SU-DHL-6 (cell line): ENCODE results near the gene RCBTB2.

Source experiments
- H2AFZ ChIP-seq: fragments of 200-600 bp; sonication (generic); 2 replicates; pipeline ENCODE4 v1.6.1; 2014; ENCODE audit warnings: low read depth, mild to moderate bottlenecking, moderate library complexity, mixed read lengths, antibody characterized with exemption, low read length; ENCODE audit not compliant: severe bottlenecking
- H3F3A ChIP-seq: fragments of 200-600 bp; shearing (Covaris generic); 2 replicates; pipeline ENCODE4 v1.6.0; 2016; ENCODE audit warnings: antibody characterized with exemption, mild to moderate bottlenecking; ENCODE audit not compliant: insufficient read depth
- H3K27ac ChIP-seq: fragments of 200-600 bp; sonication (generic); 2 replicates; pipeline ENCODE4 v1.5.1; 2016; ENCODE audit warnings: low read depth, mild to moderate bottlenecking, low read length, moderate library complexity, mixed read lengths
- H3K27me3 ChIP-seq: fragments of 200-600 bp; sonication (generic), shearing (Covaris generic); 2 replicates; pipeline ENCODE4 v1.6.0; 2014; ENCODE audit warnings: mild to moderate bottlenecking, low read length
- H3K36me3 ChIP-seq: fragments of 200-600 bp; sonication (generic); 2 replicates; pipeline ENCODE4 v1.6.1; 2014; ENCODE audit warnings: mild to moderate bottlenecking, low read length, mixed read lengths
- H3K4me2 ChIP-seq: fragments of 300-600, 200-600 bp; shearing (Covaris generic), sonication (generic); 2 replicates; pipeline ENCODE4 v1.6.0; 2014; ENCODE audit warnings: low read length, low read depth, mild to moderate bottlenecking; ENCODE audit not compliant: poor library complexity, severe bottlenecking
- H3K4me3 ChIP-seq: fragments of 200-600 bp; sonication (generic); 2 replicates; pipeline ENCODE4 v1.5.1; 2014; ENCODE audit warnings: antibody characterized with exemption, low read length, mild to moderate bottlenecking, mixed read lengths; ENCODE audit not compliant: insufficient read depth, poor library complexity, severe bottlenecking
- H3K79me2 ChIP-seq: fragments of 200-600 bp; sonication (generic); 2 replicates; pipeline ENCODE4 v1.6.1; 2014; ENCODE audit warnings: mild to moderate bottlenecking, low read length, moderate library complexity; ENCODE audit not compliant: insufficient read depth
- H3K9ac ChIP-seq: fragments of 200-600 bp; sonication (generic); 2 replicates; pipeline ENCODE4 v1.7.0; 2014; ENCODE audit warnings: mild to moderate bottlenecking, low read length
- H3K9me2 ChIP-seq: fragments of 200-600 bp; sonication (generic); replicated peaks from 2 replicates; pipeline ENCODE4 v1.6.1; 2014; ENCODE audit warnings: low read length; ENCODE audit not compliant: insufficient read depth
- H3K9me3 ChIP-seq: fragments of 200-600 bp; sonication (generic); 2 replicates; pipeline ENCODE4 v1.6.1; 2014; ENCODE audit warnings: low read length, mixed read lengths; ENCODE audit not compliant: insufficient read depth
- H4K20me1 ChIP-seq: fragments of 200-600 bp; sonication (generic); 2 replicates; pipeline ENCODE4 v1.6.1; 2014; ENCODE audit warnings: low read depth, mild to moderate bottlenecking, antibody characterized with exemption, low read length, moderate library complexity, mixed read lengths
- CTCF ChIP-seq: fragments of 200-600 bp; sonication (generic); IDR thresholded peaks from one replicate; pipeline ENCODE4 v1.5.1; 2017; ENCODE audit warnings: antibody characterized with exemption, mild to moderate bottlenecking, low read length, moderate library complexity; ENCODE audit not compliant: insufficient read depth, poor library complexity, severe bottlenecking
- EZH2phosphoT487 ChIP-seq: fragments of 200-600 bp; sonication (generic), shearing (Covaris generic); conservative IDR thresholded peaks from 2 replicates; pipeline ENCODE4 v1.6.1; 2018; ENCODE audit warnings: mild to moderate bottlenecking, antibody characterized with exemption, low read length, moderate library complexity, mixed read lengths

Gene RCBTB2

GRCh38 chr13:48502601-48503319 lies 30.1 kb downstream of the RCBTB2 start:
- TF ChIP-seq CTCF = no peak
- TF ChIP-seq EZH2phosphoT487 = no peak
- no peaks in the 10 kb centered on the region for H3F3A ChIP-seq
- no peaks in the 10 kb centered on the region for H3K79me2 ChIP-seq
- H3K9me2 ChIP-seq = no peaks in the 10 kb centered on the region
- H3K36me3 ChIP-seq = no peaks in the 10 kb centered on the region
- H3K27ac ChIP-seq = peak overlapping the region; percentile 66; the same call in 1 of the 2 replicates
- no peaks in the 10 kb centered on the region for H3K9me3 ChIP-seq
- no peak overlapping the region for H2AFZ ChIP-seq
- no peaks in the 10 kb centered on the region for H3K27me3 ChIP-seq
- no peak overlapping the region for H3K9ac ChIP-seq
- H3K4me3 ChIP-seq = no peak overlapping the region
- H4K20me1 ChIP-seq = no peaks in the 10 kb centered on the region
- no peak overlapping the region for H3K4me2 ChIP-seq

GRCh38 chr13:48501705-48502104 lies 31.2 kb downstream of the RCBTB2 start:
- no peak overlapping the region for H2AFZ ChIP-seq
- H3K79me2 ChIP-seq = no peaks in the 10 kb centered on the region
- H4K20me1 ChIP-seq = no peaks in the 10 kb centered on the region
- no peaks in the 10 kb centered on the region for H3K9me2 ChIP-seq
- peak overlapping the region; percentile 66 for H3K27ac ChIP-seq
- H3K36me3 ChIP-seq = no peaks in the 10 kb centered on the region
- no peak for TF ChIP-seq CTCF
- no peak for TF ChIP-seq EZH2phosphoT487
- H3F3A ChIP-seq = no peaks in the 10 kb centered on the region
- no peaks in the 10 kb centered on the region for H3K9me3 ChIP-seq
- no peak overlapping the region for H3K4me3 ChIP-seq
- H3K4me2 ChIP-seq = no peak overlapping the region
- no peaks in the 10 kb centered on the region for H3K27me3 ChIP-seq
- H3K9ac ChIP-seq = no peak overlapping the region; the same call in 1 of the 2 replicates

- H3K79me2 ChIP-seq = no peaks in the 10 kb centered on the region
- H3K9ac ChIP-seq = peak overlapping the region; percentile 31; the same call in 1 of the 2 replicates
- peak overlapping the region; percentile 33 for H3K4me2 ChIP-seq
- H3K36me3 ChIP-seq = peaks cover 1% of the 10 kb centered on the region; the same call in 1 of the 2 replicates
- no peak overlapping the region for H2AFZ ChIP-seq
- TF ChIP-seq CTCF (no peak), EZH2phosphoT487 (no peak)
- peak overlapping the region; percentile 66 for H3K27ac ChIP-seq
- no peaks in the 10 kb centered on the region for H3K9me2 ChIP-seq
- peaks cover under 1% of the 10 kb centered on the region; the same call in 1 of the 2 replicates for H3F3A ChIP-seq
- no peaks in the 10 kb centered on the region for H3K27me3 ChIP-seq
- H3K9me3 ChIP-seq = no peaks in the 10 kb centered on the region
- no peaks in the 10 kb centered on the region for H4K20me1 ChIP-seq
- no peak overlapping the region for H3K4me3 ChIP-seq
These were observed 32.2 kb downstream of the RCBTB2 start for GRCh38 chr13:48500652-48501197.
